Liver (tissue), 9 donors: ENCODE results near the gene CNTN5. TPM values are rescaled to one million over a fixed set of nuclear protein-coding genes. Genes with fewer than 3 reads are reported as not detected.

ENCODE experiments used
- DNase-seq: peaks from one replicate; pipeline ENCODE4 v3.0.0-alpha.2; 2017; ENCODE audit warnings: low spot score
- H3K27ac ChIP-seq, 2 donors: one replicate each; pipeline ENCODE4 v1.7.0; 2013; ENCODE audit warnings: inconsistent platforms in 2 of 2, low read length in 2 of 2, control low read depth in 1 of 2, low read depth in 1 of 2, mild to moderate bottlenecking in 1 of 2
- H3K27me3 ChIP-seq, 4 donors: one replicate each; pipeline versions ENCODE4 v1.6.1 to v1.7.0; 2013; ENCODE audit warnings: low read length in 3 of 4, inconsistent platforms in 1 of 4, mild to moderate bottlenecking in 1 of 4, moderate library complexity in 1 of 4; ENCODE audit not compliant: control insufficient read depth in 4 of 4, insufficient read depth in 4 of 4
- H3K36me3 ChIP-seq, 4 donors: one replicate each; pipeline versions ENCODE4 v1.6.1 to v1.7.0; 2013; ENCODE audit warnings: low read length in 3 of 4, mild to moderate bottlenecking in 3 of 4, low read depth in 1 of 4, moderate library complexity in 1 of 4; ENCODE audit not compliant: control insufficient read depth in 4 of 4, insufficient read depth in 3 of 4
- H3K4me1 ChIP-seq, 4 donors: one replicate each; pipeline versions ENCODE4 v1.6.1 to v1.7.0; 2013; ENCODE audit warnings: low read length in 3 of 4, mild to moderate bottlenecking in 3 of 4, moderate library complexity in 1 of 4; ENCODE audit not compliant: control insufficient read depth in 4 of 4, insufficient read depth in 4 of 4
- H3K4me3 ChIP-seq, 3 donors: one replicate each; pipeline versions ENCODE4 v1.6.1 to v1.7.0; 2013; ENCODE audit warnings: low read length in 3 of 3, control low read depth in 1 of 3, low read depth in 1 of 3, mild to moderate bottlenecking in 1 of 3
- H3K9ac ChIP-seq, 2 donors: one replicate each; pipeline ENCODE4 v1.7.0; 2013; ENCODE audit warnings: low read length in 2 of 2, mild to moderate bottlenecking in 2 of 2, moderate library complexity in 2 of 2, control low read depth in 1 of 2, low read depth in 1 of 2
- H3K9me3 ChIP-seq, 4 donors: one replicate each; pipeline versions ENCODE4 v1.6.1 to v1.7.0; 2013; ENCODE audit warnings: low read length in 3 of 4; ENCODE audit not compliant: control insufficient read depth in 4 of 4
- ATF3 ChIP-seq: IDR thresholded peaks from 2 replicates; pipeline ENCODE4 v1.6.1; 2016; ENCODE audit warnings: antibody characterized with exemption
- CTCF ChIP-seq: fragments of 150-350 bp; IDR thresholded peaks from 2 replicates; pipeline ENCODE4 v1.5.1; 2017; ENCODE audit warnings: improper control_type of control experiment, low read depth, low read length; ENCODE audit not compliant: missing input control
- EGR1 ChIP-seq, 2 donors: IDR thresholded peaks; 2 replicates each; pipeline ENCODE4 v1.6.1; 2016 to 2018; ENCODE audit warnings: antibody characterized with exemption in 2 of 2, low read depth in 2 of 2
- FOXA1 ChIP-seq: IDR thresholded peaks from 2 replicates; pipeline ENCODE4 v1.6.1; 2016; ENCODE audit warnings: antibody characterized with exemption
- FOXA2 ChIP-seq: IDR thresholded peaks from 2 replicates; pipeline ENCODE4 v1.6.1; 2016; ENCODE audit warnings: antibody characterized with exemption
- GABPA ChIP-seq, 2 donors: IDR thresholded peaks in 1 of 2; conservative IDR thresholded peaks in 1 of 2; 2 replicates each; pipeline ENCODE4 v1.6.1; 2016; ENCODE audit warnings: antibody characterized with exemption in 2 of 2, mild to moderate bottlenecking in 1 of 2, moderate library complexity in 1 of 2
- HNF4A ChIP-seq, 2 donors: conservative IDR thresholded peaks; 2 replicates each; pipeline ENCODE4 v1.6.1; 2016; ENCODE audit warnings: antibody characterized with exemption in 2 of 2, mild to moderate bottlenecking in 2 of 2
- HNF4G ChIP-seq: IDR thresholded peaks from 2 replicates; pipeline ENCODE4 v1.6.1; 2016; ENCODE audit warnings: antibody characterized with exemption
- JUND ChIP-seq, 2 donors: IDR thresholded peaks; 2 replicates each; pipeline ENCODE4 v1.6.1; 2016; ENCODE audit warnings: antibody characterized with exemption in 2 of 2
- MAX ChIP-seq: IDR thresholded peaks from 2 replicates; pipeline ENCODE4 v1.6.1; 2016; ENCODE audit warnings: antibody characterized with exemption
- NR2F2 ChIP-seq: IDR thresholded peaks from 2 replicates; pipeline ENCODE4 v1.6.1; 2016; ENCODE audit warnings: antibody characterized with exemption
- RAD21 ChIP-seq, 2 donors: IDR thresholded peaks; 2 replicates each; pipeline ENCODE4 v1.6.1; 2016; ENCODE audit warnings: antibody characterized with exemption in 2 of 2, mild to moderate bottlenecking in 2 of 2
- REST ChIP-seq: IDR thresholded peaks from 2 replicates; pipeline ENCODE4 v1.6.1; 2016; ENCODE audit warnings: antibody characterized with exemption, mild to moderate bottlenecking
- RXRA ChIP-seq, 2 donors: IDR thresholded peaks; 2 replicates each; pipeline ENCODE4 v1.6.1; 2017 to 2018; ENCODE audit warnings: antibody characterized with exemption in 2 of 2, mild to moderate bottlenecking in 1 of 2
- SP1 ChIP-seq: IDR thresholded peaks from 2 replicates; pipeline ENCODE4 v1.6.1; 2018; ENCODE audit warnings: antibody characterized with exemption, mild to moderate bottlenecking
- TAF1 ChIP-seq: conservative IDR thresholded peaks from 2 replicates; pipeline ENCODE4 v1.6.1; 2016; ENCODE audit warnings: antibody characterized with exemption, mild to moderate bottlenecking
- YY1 ChIP-seq: IDR thresholded peaks from 2 replicates; pipeline ENCODE4 v1.6.1; 2016; ENCODE audit warnings: antibody characterized with exemption, mild to moderate bottlenecking
- WGBS: extraction: QIAGEN DNeasy Blood & Tissue Kit; methylation state at CpG from one replicate; pipeline ENCODE4 v1.1.7; 2013; 5-methylcytosine and 5-hydroxymethylcytosine counted together
- polyA plus RNA-seq, 2 donors: library from polyadenylated mRNA; stranded (reverse) in 1 of 2; unstranded in 1 of 2; fragments of 200-250 nt in 1 of 2; fragments of >200 nt in 1 of 2; fragmentation: Nextera tagmentation in 1 of 2; extraction: Ambion mirVana in 1 of 2; gene quantifications; one replicate each; pipeline versions ENCODE4 v1.2.1 to v1.2.3, GENCODE V29; 2013 to 2015
- total RNA-seq, 2 donors: library from RNA; depleted of rRNA; stranded (reverse); fragments of >200 nt; gene quantifications; one replicate each; pipeline ENCODE4 v1.2.3, GENCODE V29; 2014
- TF ChIP-seq, protein P1 (sequence below): IDR thresholded peaks from 2 replicates; pipeline ENCODE4 v1.6.1; 2016; ENCODE audit warnings: antibody characterized with exemption
- donor health status: healthy.
- donor health status: healthy.
- donor health status: healthy.
- donor health status: healthy.
- donor health status: healthy.

CNTN5 gene
- total and polyA plus RNA-seq, 4 donors: 0.01 to 0.08 (median 0.04) TPM

- no peak for DNase-seq
- H3K27ac ChIP-seq: no peak overlapping the region
- 87% methylated on average over 6 of the region's 6 CpGs for WGBS
- H3K4me3 ChIP-seq: no peak overlapping the region
- TF ChIP-seq FOXA2 (no peak), RXRA (IDR thresholded peaks at IDR 0.05) (no peak), HNF4A (conservative IDR thresholded peaks at IDR 0.05) (no peak), CTCF (no peak), RAD21 (IDR thresholded peaks at IDR 0.05) (no peak), ATF3 (no peak), YY1 (no peak), MAX (no peak), SP1 (no peak), JUND (IDR thresholded peaks at IDR 0.05) (no peak), TAF1 (no peak), NR2F2 (no peak), REST (no peak), EGR1 (IDR thresholded peaks at IDR 0.05; ENCODE audit: low read depth in 2 of 2) (no peak), HNF4G (no peak), GABPA (IDR thresholded peaks at IDR 0.05 in 1 of 2, conservative IDR thresholded peaks at IDR 0.05 in 1 of 2) (no peak), FOXA1 (no peak)
- TF ChIP-seq, protein P1, sequence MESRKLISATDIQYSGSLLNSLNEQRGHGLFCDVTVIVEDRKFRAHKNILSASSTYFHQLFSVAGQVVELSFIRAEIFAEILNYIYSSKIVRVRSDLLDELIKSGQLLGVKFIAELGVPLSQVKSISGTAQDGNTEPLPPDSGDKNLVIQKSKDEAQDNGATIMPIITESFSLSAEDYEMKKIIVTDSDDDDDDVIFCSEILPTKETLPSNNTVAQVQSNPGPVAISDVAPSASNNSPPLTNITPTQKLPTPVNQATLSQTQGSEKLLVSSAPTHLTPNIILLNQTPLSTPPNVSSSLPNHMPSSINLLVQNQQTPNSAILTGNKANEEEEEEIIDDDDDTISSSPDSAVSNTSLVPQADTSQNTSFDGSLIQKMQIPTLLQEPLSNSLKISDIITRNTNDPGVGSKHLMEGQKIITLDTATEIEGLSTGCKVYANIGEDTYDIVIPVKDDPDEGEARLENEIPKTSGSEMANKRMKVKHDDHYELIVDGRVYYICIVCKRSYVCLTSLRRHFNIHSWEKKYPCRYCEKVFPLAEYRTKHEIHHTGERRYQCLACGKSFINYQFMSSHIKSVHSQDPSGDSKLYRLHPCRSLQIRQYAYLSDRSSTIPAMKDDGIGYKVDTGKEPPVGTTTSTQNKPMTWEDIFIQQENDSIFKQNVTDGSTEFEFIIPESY: no peak
- H3K27me3 ChIP-seq: peaks cover 0 to 8% (median 0%) of the 10 kb centered on the region in 4 donors
- H3K9ac ChIP-seq: no peak overlapping the region
- peaks cover 0 to 7% (median 0%) of the 10 kb centered on the region in 4 donors for H3K4me1 ChIP-seq
- no peaks in the 10 kb centered on the region for H3K36me3 ChIP-seq
- H3K9me3 ChIP-seq: no peaks in the 10 kb centered on the region
Measured at GRCh38 chr11:100338144-100338840, 1317.5 kb downstream of the CNTN5 start.
